Karpas-422 (cell line): ENCODE data around the gene EBI3. TPM values are rescaled to one million over a fixed set of nuclear protein-coding genes. Genes with fewer than 3 reads are reported as not detected.

Experiments
- DNase-seq: peaks from one replicate; pipeline ENCODE4 v3.0.0-alpha.2; 2015
- H2AFZ ChIP-seq: fragments of 200-600 bp; sonication (generic); 2 replicates; pipeline ENCODE4 v1.6.1; 2014; ENCODE audit warnings: antibody characterized with exemption, low read length, mixed read lengths
- H3K27ac ChIP-seq: fragments of 200-600 bp; sonication (generic); 2 replicates; pipeline ENCODE4 v1.5.1; 2014; ENCODE audit warnings: mild to moderate bottlenecking, low read length, moderate library complexity
- H3K27me3 ChIP-seq: fragments of 200-600 bp; sonication (generic); 2 replicates; pipeline ENCODE4 v1.6.1; 2014; ENCODE audit warnings: low read length, mixed read lengths
- H3K36me3 ChIP-seq: fragments of 200-600 bp; sonication (generic); 2 replicates; pipeline ENCODE4 v1.6.1; 2014; ENCODE audit warnings: low read length, mixed read lengths; ENCODE audit not compliant: insufficient read depth
- H3K4me1 ChIP-seq: fragments of 200-600 bp; sonication (generic); 2 replicates; pipeline ENCODE4 v1.6.1; 2014; ENCODE audit warnings: mild to moderate bottlenecking, low read length, mixed read lengths
- H3K4me2 ChIP-seq: fragments of 200-600 bp; sonication (generic); 2 replicates; pipeline ENCODE4 v1.6.1; 2014; ENCODE audit warnings: low read length, low read depth, mild to moderate bottlenecking; ENCODE audit not compliant: poor library complexity, severe bottlenecking
- H3K4me3 ChIP-seq: fragments of 200-600 bp; sonication (generic); 2 replicates; pipeline ENCODE4 v1.5.1; 2014; ENCODE audit warnings: mild to moderate bottlenecking, antibody characterized with exemption, low read length, mixed read lengths
- H3K79me2 ChIP-seq: fragments of 200-600 bp; sonication (generic); 2 replicates; pipeline ENCODE4 v1.6.1; 2014; ENCODE audit warnings: mild to moderate bottlenecking, low read length, mixed read lengths
- H3K9ac ChIP-seq: fragments of 200-600 bp; sonication (generic); 2 replicates; pipeline ENCODE4 v1.6.0; 2014; ENCODE audit warnings: low read length
- H3K9me2 ChIP-seq: fragments of 200-600 bp; sonication (generic), shearing (Covaris generic); replicated peaks from 2 replicates; pipeline ENCODE4 v1.6.0; 2014; ENCODE audit warnings: mild to moderate bottlenecking, low read length, moderate library complexity; ENCODE audit not compliant: insufficient read depth
- H3K9me3 ChIP-seq: fragments of 300-700, 200-600 bp; sonication (generic); 2 replicates; pipeline ENCODE4 v1.6.1; 2014; ENCODE audit warnings: low read length, mixed read lengths
- H4K20me1 ChIP-seq: fragments of 200-600 bp; sonication (generic); 2 replicates; pipeline ENCODE4 v1.6.1; 2014; ENCODE audit warnings: mild to moderate bottlenecking, antibody characterized with exemption, low read length, low read depth; ENCODE audit not compliant: insufficient read depth
- total RNA-seq: library from RNA; depleted of rRNA; stranded (reverse); fragments of >200 nt; shearing (Covaris generic); gene quantifications from 2 replicates; pipeline ENCODE4 v1.2.3, GENCODE V29; 2014; ENCODE audit warnings: low replicate concordance

EBI3 gene
- total RNA-seq, 1 experiment from 2014 or later: not detected

- DNase-seq: no peak
- H3K9me3 ChIP-seq: peaks cover 10% of the 10 kb centered on the region
- no peaks in the 10 kb centered on the region for H3K79me2 ChIP-seq
- H2AFZ ChIP-seq: no peak overlapping the region
- no peaks in the 10 kb centered on the region for H4K20me1 ChIP-seq
- no peak overlapping the region for H3K4me3 ChIP-seq
- peaks cover 10% of the 10 kb centered on the region for H3K4me1 ChIP-seq
- H3K9ac ChIP-seq: no peak overlapping the region
- H3K4me2 ChIP-seq: no peak overlapping the region
- no peaks in the 10 kb centered on the region for H3K9me2 ChIP-seq
- no peaks in the 10 kb centered on the region for H3K36me3 ChIP-seq
- no peak overlapping the region for H3K27ac ChIP-seq
- no peaks in the 10 kb centered on the region for H3K27me3 ChIP-seq
These were observed 31.5 kb upstream of the EBI3 start for GRCh38 chr19:4197625-4198466.

- H3K27me3 ChIP-seq: no peaks in the 10 kb centered on the region
- no peak for DNase-seq
These were observed 30.7 kb upstream of the EBI3 start for GRCh38 chr19:4198467-4199126.

DNA sequence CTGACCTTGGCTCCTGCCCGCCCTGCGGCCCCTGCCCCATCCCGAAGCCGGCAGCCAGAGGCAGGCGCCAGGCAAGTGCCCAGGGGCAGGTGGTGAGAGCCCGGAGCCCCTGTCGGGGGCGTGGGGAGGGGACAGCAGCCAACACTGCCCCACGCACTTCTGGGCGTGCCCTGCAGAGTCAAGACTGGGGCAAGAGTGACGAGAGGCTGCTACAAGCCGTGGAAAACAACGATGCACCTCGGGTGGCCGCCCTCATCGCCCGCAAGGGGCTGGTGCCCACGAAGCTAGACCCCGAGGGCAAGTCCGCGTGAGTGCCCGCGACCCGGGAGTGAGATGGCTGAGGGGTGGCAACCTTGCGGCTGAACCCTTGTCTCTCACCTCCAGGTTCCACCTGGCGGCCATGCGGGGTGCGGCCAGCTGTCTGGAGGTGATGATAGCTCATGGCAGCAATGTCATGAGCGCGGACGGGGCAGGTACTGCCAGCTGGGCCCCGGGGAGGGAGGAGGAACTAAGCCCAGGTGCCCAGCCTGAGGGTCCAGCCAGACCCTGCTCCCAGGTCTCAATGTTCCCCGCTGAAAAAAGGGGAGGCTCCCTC lies 29.5 kb upstream of the EBI3 start:
- no peak overlapping the region for H3K27ac ChIP-seq
- H3K9ac ChIP-seq: no peak overlapping the region
- H3K79me2 ChIP-seq: no peaks in the 10 kb centered on the region
- no peak overlapping the region for H3K4me2 ChIP-seq
- no peaks in the 10 kb centered on the region for H3K36me3 ChIP-seq
- no peak overlapping the region for H3K4me3 ChIP-seq
- H3K27me3 ChIP-seq: no peaks in the 10 kb centered on the region
- no peaks in the 10 kb centered on the region for H4K20me1 ChIP-seq
- H3K9me2 ChIP-seq: no peaks in the 10 kb centered on the region
- no peak for DNase-seq
- H3K4me1 ChIP-seq: no peaks in the 10 kb centered on the region
- H3K9me3 ChIP-seq: peaks cover 10% of the 10 kb centered on the region
- H2AFZ ChIP-seq: no peak overlapping the region

More at GRCh38 chr19:4198467-4199126, 30.7 kb upstream of the EBI3 start:
- peaks cover 10% of the 10 kb centered on the region for H3K4me1 ChIP-seq
- H3K9me3 ChIP-seq: peaks cover 10% of the 10 kb centered on the region
- H3K9me2 ChIP-seq: no peaks in the 10 kb centered on the region
- no peaks in the 10 kb centered on the region for H4K20me1 ChIP-seq
- no peak overlapping the region for H2AFZ ChIP-seq
- no peak overlapping the region for H3K27ac ChIP-seq
- no peak overlapping the region for H3K4me2 ChIP-seq
- H3K36me3 ChIP-seq: no peaks in the 10 kb centered on the region
- H3K79me2 ChIP-seq: no peaks in the 10 kb centered on the region
- H3K9ac ChIP-seq: no peak overlapping the region
- no peak overlapping the region for H3K4me3 ChIP-seq

DNA sequence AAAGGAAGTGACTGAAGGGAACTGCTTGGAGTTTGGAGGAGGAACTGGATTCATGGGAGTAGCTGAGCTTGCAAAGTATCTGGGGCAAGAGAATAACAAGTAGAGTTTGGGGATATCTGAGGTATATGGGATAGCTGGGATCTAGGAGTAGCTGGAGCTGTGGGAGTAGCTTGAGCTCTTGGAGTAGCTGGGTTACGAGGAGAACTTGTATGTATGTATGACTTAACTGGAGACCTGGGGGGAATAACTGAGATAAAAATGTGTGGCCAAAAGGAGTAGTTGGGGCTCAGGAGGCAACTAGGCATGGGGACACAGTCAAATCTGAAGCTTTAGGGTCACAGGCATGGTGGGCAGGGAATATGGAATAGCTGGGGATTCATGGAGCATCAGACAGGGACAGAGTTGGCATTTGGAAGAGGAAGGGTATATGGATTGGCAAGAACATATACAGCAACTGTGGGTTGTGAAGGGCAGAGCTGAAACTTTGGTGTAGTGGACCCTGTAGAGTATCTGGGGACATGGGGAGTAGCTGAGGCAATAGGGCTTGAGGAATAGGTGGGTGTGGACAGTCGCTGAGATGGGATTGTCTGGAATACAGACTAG lies 28.3 kb upstream of the EBI3 start:
- Histone ChIP-seq H3K4me1 (no peaks in the 10 kb centered on the region), H3K9me3 (peaks cover 10% of the 10 kb centered on the region), H3K27ac (no peak overlapping the region), H3K9ac (no peak overlapping the region), H3K36me3 (no peaks in the 10 kb centered on the region), H2AFZ (no peak overlapping the region), H4K20me1 (no peaks in the 10 kb centered on the region), H3K9me2 (no peaks in the 10 kb centered on the region), H3K27me3 (no peaks in the 10 kb centered on the region), H3K4me2 (no peak overlapping the region), H3K4me3 (no peak overlapping the region), H3K79me2 (no peaks in the 10 kb centered on the region)
- no peak for DNase-seq

- Histone ChIP-seq H3K9ac (no peak overlapping the region), H3K36me3 (no peaks in the 10 kb centered on the region), H3K4me3 (no peak overlapping the region), H3K4me2 (no peak overlapping the region), H3K79me2 (no peaks in the 10 kb centered on the region), H3K9me3 (peaks cover 8% of the 10 kb centered on the region), H3K27me3 (no peaks in the 10 kb centered on the region), H3K9me2 (no peaks in the 10 kb centered on the region), H2AFZ (no peak overlapping the region), H3K4me1 (no peaks in the 10 kb centered on the region), H4K20me1 (no peaks in the 10 kb centered on the region), H3K27ac (no peak overlapping the region)
- no peak for DNase-seq
These were observed 27.5 kb upstream of the EBI3 start for GRCh38 chr19:4201798-4202197.

DNA sequence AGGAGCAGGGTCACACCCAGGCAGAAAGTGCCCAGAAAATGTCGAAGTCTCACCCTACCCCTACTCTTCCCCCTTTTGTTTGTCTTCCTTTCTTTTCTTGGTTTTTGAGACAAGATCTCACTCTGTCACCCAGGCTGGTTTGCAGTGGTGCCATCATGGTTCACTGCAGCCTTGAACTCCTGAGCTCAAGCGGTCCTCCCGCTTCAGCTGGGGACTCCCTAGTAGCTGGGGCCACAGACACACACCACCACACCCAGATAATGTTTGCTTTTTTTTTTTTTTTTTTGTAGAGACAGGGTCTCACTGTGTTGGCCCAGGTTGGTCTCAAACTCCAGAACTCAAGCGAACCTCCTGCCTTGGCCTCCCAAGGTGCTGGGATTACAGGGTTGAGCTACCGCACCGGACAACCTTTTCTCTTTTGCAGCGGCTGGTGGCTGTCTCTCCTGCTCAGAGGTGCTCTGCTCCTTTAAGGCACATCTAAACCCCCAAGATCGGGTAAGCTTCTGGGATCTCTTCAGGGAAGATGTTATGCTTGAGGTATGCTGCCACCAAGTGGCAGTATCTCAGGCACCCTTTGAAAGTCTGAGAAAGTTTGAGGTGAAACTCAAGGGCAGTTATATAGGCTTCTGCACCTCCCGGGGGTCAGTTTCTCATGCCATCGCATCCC lies 22.4 kb upstream of the EBI3 start:
- Histone ChIP-seq H3K27me3 (no peaks in the 10 kb centered on the region), H3K9ac (no peak overlapping the region)
- peak; percentile 72 for DNase-seq

DNA sequence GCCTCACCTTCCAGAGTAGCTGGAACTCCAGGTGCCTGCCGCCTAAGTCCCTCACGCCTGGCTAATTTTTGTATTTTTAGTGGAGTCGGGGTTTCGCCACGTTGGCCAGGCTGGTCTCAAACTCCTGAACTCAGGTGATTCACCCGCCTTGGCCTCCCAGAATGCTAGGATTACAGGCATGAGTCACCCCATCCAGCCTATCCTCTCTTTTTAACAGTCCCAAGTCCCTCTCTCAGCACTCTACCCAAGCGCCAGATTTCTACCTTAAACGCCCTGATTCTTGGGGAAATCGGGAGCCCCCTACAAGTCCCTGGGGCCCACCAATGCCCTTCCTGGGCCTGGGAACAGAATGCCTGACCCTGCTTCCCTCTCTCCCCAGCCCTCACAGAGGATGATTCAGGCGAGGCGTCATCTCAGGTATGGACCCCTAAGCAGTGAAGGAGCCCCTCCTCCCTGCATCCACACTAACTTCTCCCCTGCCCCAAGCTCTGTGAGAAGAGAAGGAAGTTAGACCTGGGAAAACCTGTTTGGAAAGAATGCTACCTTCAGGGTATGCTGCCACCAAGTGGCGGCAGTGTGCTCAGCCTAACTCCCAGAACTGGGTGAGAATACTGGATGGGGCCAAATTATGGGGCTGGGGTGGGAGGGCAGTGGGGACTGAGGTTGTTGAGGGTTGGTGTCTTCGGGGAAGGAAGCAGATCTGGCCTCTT lies 20.8 kb upstream of the EBI3 start:
- H3K9me2 ChIP-seq: no peaks in the 10 kb centered on the region
- H2AFZ ChIP-seq: no peak overlapping the region
- H3K4me1 ChIP-seq: no peaks in the 10 kb centered on the region
- H3K9me3 ChIP-seq: no peaks in the 10 kb centered on the region
- DNase-seq: peak; percentile 55
- H3K79me2 ChIP-seq: no peaks in the 10 kb centered on the region
- H4K20me1 ChIP-seq: no peaks in the 10 kb centered on the region
- no peak overlapping the region for H3K27ac ChIP-seq
- H3K4me2 ChIP-seq: no peak overlapping the region
- H3K36me3 ChIP-seq: no peaks in the 10 kb centered on the region
- H3K27me3 ChIP-seq: no peaks in the 10 kb centered on the region
- H3K4me3 ChIP-seq: no peak overlapping the region
- H3K9ac ChIP-seq: no peak overlapping the region

More for the DNA sequence above, 22.4 kb upstream of the EBI3 start:
- H3K4me2 ChIP-seq: no peak overlapping the region
- H3K27ac ChIP-seq: no peak overlapping the region
- no peaks in the 10 kb centered on the region for H3K79me2 ChIP-seq
- no peaks in the 10 kb centered on the region for H3K9me3 ChIP-seq
- no peak overlapping the region for H2AFZ ChIP-seq
- H3K4me3 ChIP-seq: no peak overlapping the region
- no peaks in the 10 kb centered on the region for H3K9me2 ChIP-seq
- H3K4me1 ChIP-seq: no peaks in the 10 kb centered on the region
- H3K36me3 ChIP-seq: no peaks in the 10 kb centered on the region
- H4K20me1 ChIP-seq: no peaks in the 10 kb centered on the region
